ENCODE measurements around the gene CCR5AS.
"Not testable (repeated sequence)": the region's sequence is repeated elsewhere in the genome, so short reads cannot be mapped to it uniquely, and the experiment has no call there.

CCR5AS gene

GRCh38 chr3:46334741-46335478 lies 72.0 kb downstream of the CCR5AS start:
- no CpG with 5 or more reads among the region's 4 CpGs for WGBS (ENCODE audit: insufficient coverage)
- peaks cover 17 to 24% (median 21%) of the 10 kb centered on the region in 7 donors for H3K9me3 Mint-ChIP-seq
- Histone ChIP-seq H3K36me3 (replicated peaks in 1 of 2; ENCODE audit: control insufficient read depth in 1 of 2, insufficient read depth in 2 of 2, low read length in 2 of 2) (peaks cover 0 to 12% of the 10 kb centered on the region in 2 donors), H4K20me1 (ENCODE audit: insufficient read depth, low read length) (no peaks in the 10 kb centered on the region), H3K4me1 (ENCODE audit: control insufficient read depth in 1 of 2, insufficient read depth in 2 of 2, low read length in 2 of 2) (peaks cover 16 to 27% of the 10 kb centered on the region in 2 donors), H3K4me2 (replicated peaks; ENCODE audit: extremely low read depth, low read length, poor library complexity, severe bottlenecking) (no peak overlapping the region), H2AFZ (ENCODE audit: insufficient read depth, low read depth, low read length, poor library complexity, severe bottlenecking) (no peak overlapping the region), H3K9ac (ENCODE audit: insufficient read depth, low read length, poor library complexity, severe bottlenecking) (no peak overlapping the region), H3K27me3 (ENCODE audit: control insufficient read depth in 2 of 2, insufficient read depth in 2 of 2, low read length in 2 of 2) (no peaks in the 10 kb centered on the region), H3K4me3 (replicated peaks in 1 of 3; ENCODE audit: low read depth in 2 of 3, low read length in 3 of 3) (no peak overlapping the region), H3K27ac (ENCODE audit: low read depth in 1 of 2, low read length in 2 of 2) (no peak overlapping the region), H3K79me2 (ENCODE audit: insufficient read depth, low read length) (no peaks in the 10 kb centered on the region), H3K9me3 (replicated peaks in 1 of 2; ENCODE audit: control insufficient read depth in 1 of 2, insufficient read depth in 1 of 2, low read length in 2 of 2) (peaks cover 18 to 20% of the 10 kb centered on the region in 2 donors)
- no peak overlapping the region for H3K4me3 Mint-ChIP-seq
- H3K27me3 Mint-ChIP-seq (ENCODE audit: low read depth in 3 of 3): peaks cover 1 to 2% (median 2%) of the 10 kb centered on the region in 3 donors
- DNase-seq: no peak
- no peak overlapping the region for H3K27ac Mint-ChIP-seq
- TF ChIP-seq CTCF (IDR thresholded peaks at IDR 0.05): no peak
- peaks cover 6 to 21% of the 10 kb centered on the region in 2 donors for H3K36me3 Mint-ChIP-seq
- H3K4me1 Mint-ChIP-seq: peaks cover 34% of the 10 kb centered on the region
- intact Hi-C loops (cut with micrococcal nuclease): no loop called here

DNA sequence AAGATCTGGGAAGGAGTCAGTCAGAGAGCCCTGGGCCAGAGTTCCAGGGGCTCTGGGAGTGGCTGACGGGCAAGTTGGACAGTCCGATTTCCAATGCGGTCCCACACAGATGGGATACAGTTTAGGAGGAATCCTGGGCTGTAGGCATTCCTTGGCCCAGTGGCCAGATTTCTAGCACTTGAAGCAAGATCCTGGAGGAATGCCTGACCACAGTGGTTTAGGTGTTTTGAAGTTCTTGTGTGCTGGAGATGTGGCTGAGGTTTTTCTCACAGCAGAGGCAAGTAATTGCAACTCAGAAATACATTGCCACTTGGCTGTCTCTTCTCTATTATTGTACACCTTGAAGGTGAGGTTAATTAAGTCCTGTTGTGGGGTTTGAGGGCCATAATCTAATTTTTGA lies 76.2 kb downstream of the CCR5AS start:
- 100% methylated on average over 3 of the region's 3 CpGs for WGBS (ENCODE audit: insufficient coverage)

More for the DNA sequence above, 76.2 kb downstream of the CCR5AS start:
- H3K4me2 ChIP-seq (replicated peaks; ENCODE audit: extremely low read depth, low read length, poor library complexity, severe bottlenecking); H3K27ac ChIP-seq (ENCODE audit: low read depth in 1 of 2, low read length in 2 of 2); H3K4me3 Mint-ChIP-seq; intact Hi-C loops (cut with micrococcal nuclease); H3K36me3 ChIP-seq (replicated peaks in 1 of 2; ENCODE audit: control insufficient read depth in 1 of 2, insufficient read depth in 2 of 2, low read length in 2 of 2); H3K36me3 Mint-ChIP-seq; H2AFZ ChIP-seq (ENCODE audit: insufficient read depth, low read depth, low read length, poor library complexity, severe bottlenecking); H3K4me3 ChIP-seq (replicated peaks in 1 of 3; ENCODE audit: low read depth in 2 of 3, low read length in 3 of 3); H3K27ac Mint-ChIP-seq; H3K27me3 ChIP-seq (ENCODE audit: control insufficient read depth in 2 of 2, insufficient read depth in 2 of 2, low read length in 2 of 2); H3K9me3 Mint-ChIP-seq; H3K79me2 ChIP-seq (ENCODE audit: insufficient read depth, low read length); DNase-seq; H3K27me3 Mint-ChIP-seq (ENCODE audit: low read depth in 3 of 3); H3K9ac ChIP-seq (ENCODE audit: insufficient read depth, low read length, poor library complexity, severe bottlenecking); H4K20me1 ChIP-seq (ENCODE audit: insufficient read depth, low read length): not testable (repeated sequence)
- H3K4me1 Mint-ChIP-seq: peaks cover 31% of the 10 kb centered on the region
- H3K4me1 ChIP-seq (ENCODE audit: control insufficient read depth in 1 of 2, insufficient read depth in 2 of 2, low read length in 2 of 2): peaks cover 21 to 25% of the 10 kb centered on the region in 2 donors
- H3K9me3 ChIP-seq (replicated peaks in 1 of 2; ENCODE audit: control insufficient read depth in 1 of 2, insufficient read depth in 1 of 2, low read length in 2 of 2): peaks cover 11 to 16% of the 10 kb centered on the region in 2 donors

Measured in CD14-positive monocyte (primary cell).